Body of pancreas (tissue), 4 donors: ENCODE results near the gene VMP1.

ENCODE experiments used
- CTCF ChIP-seq, 7 experiments: fragments of 450-650 bp in 4 of 7; fragments of 200-600 bp in 3 of 7; sonication (generic) in 3 of 7; IDR thresholded peaks; one replicate each; pipeline ENCODE4 v1.5.1; 2016 to 2019; ENCODE audit warnings: antibody characterized with exemption in 7 of 7
- POLR2A ChIP-seq, 3 donors: fragments of 450-650 bp; IDR thresholded peaks; one replicate each; pipeline ENCODE4 v1.6.1; 2016; ENCODE audit warnings: antibody characterized with exemption in 3 of 3, mild to moderate bottlenecking in 2 of 3

- no peak for TF ChIP-seq POLR2A (IDR thresholded peaks at IDR 0.05)
- no peak for TF ChIP-seq CTCF (IDR thresholded peaks at IDR 0.05)
These were observed 15.2 kb downstream of the VMP1 start for GRCh38 chr17:59722623-59723022.
